SK-N-SH treated with all-trans-retinoic acid at 6 μM for 48 hours (cell line): ENCODE data around the gene IL26.
"Not testable (repeated sequence)": the region's sequence is repeated elsewhere in the genome, so short reads cannot be mapped to it uniquely, and the experiment has no call there.

ENCODE experiments used
- ATAC-seq: fragments of 200-7000 bp; cut with Tn5 transposase; 3 replicates; pipeline ENCODE4 v1.9.1; 2020; ENCODE audit warnings: mild to moderate bottlenecking, moderate library complexity
- ARNTL ChIP-seq: fragments of 450-650 bp; formaldehyde crosslinking; IDR thresholded peaks from 2 replicates; pipeline ENCODE4 v1.5.0; 2020; ENCODE audit warnings: low read depth, mild to moderate bottlenecking, moderate library complexity, borderline replicate concordance
- BACH2 ChIP-seq: fragments of 250-450 bp; sonication (Bioruptor Pico); IDR thresholded peaks from 2 replicates; pipeline ENCODE4 v1.9.0; 2021; ENCODE audit warnings: mild to moderate bottlenecking, borderline replicate concordance
- CSDC2 ChIP-seq: fragments of 250-450 bp; sonication (Bioruptor Pico); IDR thresholded peaks from 2 replicates; pipeline ENCODE4 v1.5.0; 2020; ENCODE audit warnings: mild to moderate bottlenecking, moderate library complexity
- ESRRG ChIP-seq: fragments of 250-450 bp; sonication (Bioruptor Pico); IDR thresholded peaks from 2 replicates; pipeline ENCODE4 v1.6.1; 2021; ENCODE audit warnings: mild to moderate bottlenecking
- GLIS3 ChIP-seq: fragments of 250-450 bp; sonication (Bioruptor Pico); IDR thresholded peaks from 2 replicates; pipeline ENCODE4 v1.5.0; 2020; ENCODE audit warnings: mild to moderate bottlenecking, moderate library complexity
- ISL1 ChIP-seq: fragments of 250-450 bp; sonication (Bioruptor Pico); IDR thresholded peaks from 2 replicates; pipeline ENCODE4 v2.1.2; 2022; ENCODE audit warnings: mild to moderate bottlenecking, moderate library complexity
- OSR1 ChIP-seq: fragments of 250-450 bp; sonication (Bioruptor Pico); IDR thresholded peaks from 2 replicates; pipeline ENCODE4 v1.8.0; 2022; ENCODE audit warnings: moderate library complexity, mild to moderate bottlenecking, inconsistent platforms
- PPARA ChIP-seq: fragments of 250-450 bp; sonication (Bioruptor Pico); IDR thresholded peaks from 2 replicates; pipeline ENCODE4 v1.5.0; 2020; ENCODE audit warnings: mild to moderate bottlenecking, borderline replicate concordance
- RARB ChIP-seq: fragments of 250-450 bp; sonication (Bioruptor Pico); IDR thresholded peaks from 2 replicates; pipeline ENCODE4 v1.8.0; 2021; ENCODE audit warnings: mild to moderate bottlenecking, moderate library complexity
- TCF4 ChIP-seq: fragments of 250-450 bp; sonication (Bioruptor Pico); IDR thresholded peaks from 2 replicates; pipeline ENCODE4 v1.8.0; 2021; ENCODE audit warnings: mild to moderate bottlenecking, moderate library complexity, borderline replicate concordance
- TOX ChIP-seq: fragments of 250-450 bp; sonication (Bioruptor Pico); IDR thresholded peaks from 2 replicates; pipeline ENCODE4 v1.8.0; 2021; ENCODE audit warnings: mild to moderate bottlenecking, moderate library complexity, borderline replicate concordance
- ZC3H10 ChIP-seq: fragments of 250-450 bp; sonication (Bioruptor Pico); IDR thresholded peaks from 2 replicates; pipeline ENCODE4 v1.5.1; 2021; ENCODE audit warnings: mild to moderate bottlenecking, moderate library complexity
- ZFP3 ChIP-seq: fragments of 250-450 bp; sonication (Bioruptor Pico); IDR thresholded peaks from 2 replicates; pipeline ENCODE4 v1.5.0; 2020; ENCODE audit warnings: mild to moderate bottlenecking, moderate library complexity
- ZFP30 ChIP-seq: fragments of 450-650 bp; formaldehyde crosslinking; IDR thresholded peaks from 2 replicates; pipeline ENCODE4 v1.5.0; 2022; ENCODE audit warnings: mild to moderate bottlenecking, moderate library complexity
- ZNF565 ChIP-seq: fragments of 450-650 bp; formaldehyde crosslinking; conservative IDR thresholded peaks from 2 replicates; pipeline ENCODE4 v1.5.0; 2020; ENCODE audit warnings: low read depth, mild to moderate bottlenecking, moderate library complexity
- ZNF70 ChIP-seq: fragments of 450-650 bp; formaldehyde crosslinking; IDR thresholded peaks from 2 replicates; pipeline ENCODE4 v1.5.0; 2020; ENCODE audit warnings: mild to moderate bottlenecking, moderate library complexity
- TF ChIP-seq, protein P1 (sequence below): fragments of 250-450 bp; sonication (Bioruptor Pico); IDR thresholded peaks from 2 replicates; pipeline ENCODE4 v1.5.0; 2020; ENCODE audit warnings: mild to moderate bottlenecking, moderate library complexity
- TF ChIP-seq, protein P2 (sequence below): fragments of 250-450 bp; sonication (Bioruptor Pico); IDR thresholded peaks from 2 replicates; pipeline ENCODE4 v1.5.1; 2020; ENCODE audit warnings: low read depth, mild to moderate bottlenecking, moderate library complexity
- TF ChIP-seq, protein P3 (sequence below): fragments of 250-450 bp; sonication (Bioruptor Pico); IDR thresholded peaks from 2 replicates; pipeline ENCODE4 v1.8.0; 2020; ENCODE audit warnings: mild to moderate bottlenecking, moderate library complexity, borderline replicate concordance
- TF ChIP-seq, protein P4 (sequence below): fragments of 250-450 bp; sonication (Bioruptor Pico); IDR thresholded peaks from 2 replicates; pipeline ENCODE4 v1.8.0; 2021; ENCODE audit warnings: low read depth, mild to moderate bottlenecking, moderate library complexity, borderline replicate concordance

Gene IL26

DNA sequence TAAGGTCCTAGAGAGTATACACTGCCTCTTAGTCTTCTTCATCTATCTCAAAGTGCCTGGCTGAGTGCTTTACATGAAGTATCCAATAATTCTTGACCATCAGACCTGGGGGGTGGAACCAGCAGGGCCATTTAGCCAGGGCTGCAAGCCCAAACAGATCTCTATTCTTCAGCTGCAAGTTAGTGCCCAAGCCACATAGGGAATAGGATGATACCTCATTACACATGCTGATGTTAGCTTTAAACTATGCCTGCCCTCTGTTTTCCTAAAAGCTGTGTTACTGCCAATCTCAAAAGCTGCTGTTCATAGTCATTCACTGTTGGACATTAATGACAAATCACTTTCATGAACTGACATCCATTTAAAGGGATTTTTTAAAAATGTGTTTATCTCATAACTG lies 49.4 kb downstream of the IL26 start (continued):
- TF ChIP-seq, protein P1, sequence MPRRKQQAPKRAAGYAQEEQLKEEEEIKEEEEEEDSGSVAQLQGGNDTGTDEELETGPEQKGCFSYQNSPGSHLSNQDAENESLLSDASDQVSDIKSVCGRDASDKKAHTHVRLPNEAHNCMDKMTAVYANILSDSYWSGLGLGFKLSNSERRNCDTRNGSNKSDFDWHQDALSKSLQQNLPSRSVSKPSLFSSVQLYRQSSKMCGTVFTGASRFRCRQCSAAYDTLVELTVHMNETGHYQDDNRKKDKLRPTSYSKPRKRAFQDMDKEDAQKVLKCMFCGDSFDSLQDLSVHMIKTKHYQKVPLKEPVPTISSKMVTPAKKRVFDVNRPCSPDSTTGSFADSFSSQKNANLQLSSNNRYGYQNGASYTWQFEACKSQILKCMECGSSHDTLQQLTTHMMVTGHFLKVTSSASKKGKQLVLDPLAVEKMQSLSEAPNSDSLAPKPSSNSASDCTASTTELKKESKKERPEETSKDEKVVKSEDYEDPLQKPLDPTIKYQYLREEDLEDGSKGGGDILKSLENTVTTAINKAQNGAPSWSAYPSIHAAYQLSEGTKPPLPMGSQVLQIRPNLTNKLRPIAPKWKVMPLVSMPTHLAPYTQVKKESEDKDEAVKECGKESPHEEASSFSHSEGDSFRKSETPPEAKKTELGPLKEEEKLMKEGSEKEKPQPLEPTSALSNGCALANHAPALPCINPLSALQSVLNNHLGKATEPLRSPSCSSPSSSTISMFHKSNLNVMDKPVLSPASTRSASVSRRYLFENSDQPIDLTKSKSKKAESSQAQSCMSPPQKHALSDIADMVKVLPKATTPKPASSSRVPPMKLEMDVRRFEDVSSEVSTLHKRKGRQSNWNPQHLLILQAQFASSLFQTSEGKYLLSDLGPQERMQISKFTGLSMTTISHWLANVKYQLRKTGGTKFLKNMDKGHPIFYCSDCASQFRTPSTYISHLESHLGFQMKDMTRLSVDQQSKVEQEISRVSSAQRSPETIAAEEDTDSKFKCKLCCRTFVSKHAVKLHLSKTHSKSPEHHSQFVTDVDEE (CRISPR knock-in tag): no peak
- TF ChIP-seq ZNF70 (CRISPR knock-in tag): no peak
- no peak for TF ChIP-seq RARB
- TF ChIP-seq TOX (CRISPR knock-in tag): no peak
- TF ChIP-seq ZFP30 (CRISPR knock-in tag): no peak
- TF ChIP-seq, protein P2, sequence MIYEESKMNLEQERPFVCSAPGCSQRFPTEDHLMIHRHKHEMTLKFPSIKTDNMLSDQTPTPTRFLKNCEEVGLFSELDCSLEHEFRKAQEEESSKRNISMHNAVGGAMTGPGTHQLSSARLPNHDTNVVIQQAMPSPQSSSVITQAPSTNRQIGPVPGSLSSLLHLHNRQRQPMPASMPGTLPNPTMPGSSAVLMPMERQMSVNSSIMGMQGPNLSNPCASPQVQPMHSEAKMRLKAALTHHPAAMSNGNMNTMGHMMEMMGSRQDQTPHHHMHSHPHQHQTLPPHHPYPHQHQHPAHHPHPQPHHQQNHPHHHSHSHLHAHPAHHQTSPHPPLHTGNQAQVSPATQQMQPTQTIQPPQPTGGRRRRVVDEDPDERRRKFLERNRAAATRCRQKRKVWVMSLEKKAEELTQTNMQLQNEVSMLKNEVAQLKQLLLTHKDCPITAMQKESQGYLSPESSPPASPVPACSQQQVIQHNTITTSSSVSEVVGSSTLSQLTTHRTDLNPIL (CRISPR knock-in tag): no peak
- no peak for TF ChIP-seq GLIS3 (CRISPR knock-in tag)
- TF ChIP-seq ZC3H10 (CRISPR knock-in tag): no peak
- TF ChIP-seq PPARA (CRISPR knock-in tag): no peak

DNA sequence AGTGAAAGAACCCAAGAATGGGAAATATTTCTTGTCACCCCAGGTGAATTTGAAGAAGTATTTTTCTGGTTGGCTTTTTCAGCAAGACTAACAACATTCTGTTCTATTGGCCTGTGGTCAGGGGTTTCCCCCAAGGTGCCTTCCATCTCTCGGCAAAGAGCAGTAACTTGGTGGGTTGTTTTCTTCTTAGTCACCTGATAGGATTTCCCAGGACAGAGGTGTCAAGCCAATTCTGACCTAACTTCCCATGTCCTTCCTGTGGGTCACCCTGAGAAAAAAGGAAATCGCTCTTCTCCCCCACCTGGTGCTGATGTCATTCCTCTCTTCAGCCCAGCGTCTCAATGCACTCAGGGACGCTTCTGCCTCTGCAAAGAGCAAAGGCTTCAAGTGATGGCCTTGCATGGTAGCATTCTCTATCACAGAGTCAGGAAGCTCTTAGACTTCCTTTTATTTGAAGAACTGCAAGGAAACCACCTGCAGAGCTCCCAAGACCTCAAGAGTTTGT lies 50.0 kb downstream of the IL26 start:
- TF ChIP-seq, protein P3, sequence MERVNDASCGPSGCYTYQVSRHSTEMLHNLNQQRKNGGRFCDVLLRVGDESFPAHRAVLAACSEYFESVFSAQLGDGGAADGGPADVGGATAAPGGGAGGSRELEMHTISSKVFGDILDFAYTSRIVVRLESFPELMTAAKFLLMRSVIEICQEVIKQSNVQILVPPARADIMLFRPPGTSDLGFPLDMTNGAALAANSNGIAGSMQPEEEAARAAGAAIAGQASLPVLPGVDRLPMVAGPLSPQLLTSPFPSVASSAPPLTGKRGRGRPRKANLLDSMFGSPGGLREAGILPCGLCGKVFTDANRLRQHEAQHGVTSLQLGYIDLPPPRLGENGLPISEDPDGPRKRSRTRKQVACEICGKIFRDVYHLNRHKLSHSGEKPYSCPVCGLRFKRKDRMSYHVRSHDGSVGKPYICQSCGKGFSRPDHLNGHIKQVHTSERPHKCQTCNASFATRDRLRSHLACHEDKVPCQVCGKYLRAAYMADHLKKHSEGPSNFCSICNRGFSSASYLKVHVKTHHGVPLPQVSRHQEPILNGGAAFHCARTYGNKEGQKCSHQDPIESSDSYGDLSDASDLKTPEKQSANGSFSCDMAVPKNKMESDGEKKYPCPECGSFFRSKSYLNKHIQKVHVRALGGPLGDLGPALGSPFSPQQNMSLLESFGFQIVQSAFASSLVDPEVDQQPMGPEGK (CRISPR knock-in tag): no peak
- TF ChIP-seq OSR1 (CRISPR knock-in tag) (no peak), GLIS3 (CRISPR knock-in tag) (no peak), BACH2 (CRISPR knock-in tag) (no peak), ZFP30 (CRISPR knock-in tag) (no peak), ZNF70 (CRISPR knock-in tag) (no peak), ZNF565 (CRISPR knock-in tag) (no peak), PPARA (CRISPR knock-in tag) (no peak), ZC3H10 (CRISPR knock-in tag) (no peak), TOX (CRISPR knock-in tag) (no peak), ESRRG (CRISPR knock-in tag) (no peak), ZFP3 (no peak), CSDC2 (no peak), ARNTL (CRISPR knock-in tag) (no peak), TCF4 (CRISPR knock-in tag) (no peak), ISL1 (CRISPR knock-in tag) (no peak)
- TF ChIP-seq, protein P1 (CRISPR knock-in tag): no peak
- TF ChIP-seq, protein P4, sequence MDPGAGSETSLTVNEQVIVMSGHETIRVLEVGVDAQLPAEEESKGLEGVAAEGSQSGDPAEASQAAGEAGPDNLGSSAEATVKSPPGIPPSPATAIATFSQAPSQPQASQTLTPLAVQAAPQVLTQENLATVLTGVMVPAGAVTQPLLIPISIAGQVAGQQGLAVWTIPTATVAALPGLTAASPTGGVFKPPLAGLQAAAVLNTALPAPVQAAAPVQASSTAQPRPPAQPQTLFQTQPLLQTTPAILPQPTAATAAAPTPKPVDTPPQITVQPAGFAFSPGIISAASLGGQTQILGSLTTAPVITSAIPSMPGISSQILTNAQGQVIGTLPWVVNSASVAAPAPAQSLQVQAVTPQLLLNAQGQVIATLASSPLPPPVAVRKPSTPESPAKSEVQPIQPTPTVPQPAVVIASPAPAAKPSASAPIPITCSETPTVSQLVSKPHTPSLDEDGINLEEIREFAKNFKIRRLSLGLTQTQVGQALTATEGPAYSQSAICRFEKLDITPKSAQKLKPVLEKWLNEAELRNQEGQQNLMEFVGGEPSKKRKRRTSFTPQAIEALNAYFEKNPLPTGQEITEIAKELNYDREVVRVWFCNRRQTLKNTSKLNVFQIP (CRISPR knock-in tag): no peak
- TF ChIP-seq, all 23 proteins: peak for 0
- ATAC-seq: no peak

DNA sequence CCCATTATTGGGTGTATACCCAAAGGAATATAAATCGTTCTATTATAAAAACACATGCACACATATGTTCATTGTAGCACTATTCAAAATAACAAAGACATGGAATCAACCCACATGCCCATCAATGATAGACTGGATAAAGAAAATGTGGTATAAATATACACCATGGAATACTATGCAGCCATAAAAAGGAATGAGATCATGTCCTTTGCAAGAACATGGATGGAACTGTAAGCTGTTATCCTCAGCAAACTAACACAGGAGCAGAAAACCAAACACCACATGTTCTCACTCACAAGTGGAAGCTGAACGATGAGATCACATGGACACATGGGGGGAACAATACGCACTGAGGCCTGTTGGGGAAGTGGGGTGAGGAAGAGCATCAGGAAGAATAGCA lies 50.8 kb downstream of the IL26 start:
- ATAC-seq: not testable (repeated sequence)
